Skeletal muscle satellite cell (primary cell): Measurements from ENCODE around the gene NSD1.

Experiments used
- H3K27me3 ChIP-seq: 2 replicates; pipeline ENCODE4 v1.7.0; 2013; ENCODE audit warnings: low read length; ENCODE audit not compliant: control insufficient read depth, insufficient read depth
- H3K36me3 ChIP-seq: 2 replicates; pipeline ENCODE4 v1.7.0; 2013; ENCODE audit warnings: mild to moderate bottlenecking, control low read depth, low read length; ENCODE audit not compliant: insufficient read depth
- H3K4me1 ChIP-seq: 2 replicates; pipeline ENCODE4 v1.7.0; 2013; ENCODE audit warnings: low read length; ENCODE audit not compliant: control insufficient read depth, insufficient read depth
- H3K4me2 ChIP-seq: 2 replicates; pipeline ENCODE4 v1.7.0; 2013; ENCODE audit warnings: mild to moderate bottlenecking, low read length
- H3K4me3 ChIP-seq: 2 replicates; pipeline ENCODE4 v1.7.0; 2013; ENCODE audit warnings: low read length
- H3K9ac ChIP-seq: 2 replicates; pipeline ENCODE4 v1.7.0; 2013; ENCODE audit warnings: mild to moderate bottlenecking, low read depth, low read length, moderate library complexity
- H3K9me3 ChIP-seq: replicated peaks from 2 replicates; pipeline ENCODE4 v1.7.0; 2013; ENCODE audit warnings: mild to moderate bottlenecking, control low read depth, low read length

Gene NSD1

DNA sequence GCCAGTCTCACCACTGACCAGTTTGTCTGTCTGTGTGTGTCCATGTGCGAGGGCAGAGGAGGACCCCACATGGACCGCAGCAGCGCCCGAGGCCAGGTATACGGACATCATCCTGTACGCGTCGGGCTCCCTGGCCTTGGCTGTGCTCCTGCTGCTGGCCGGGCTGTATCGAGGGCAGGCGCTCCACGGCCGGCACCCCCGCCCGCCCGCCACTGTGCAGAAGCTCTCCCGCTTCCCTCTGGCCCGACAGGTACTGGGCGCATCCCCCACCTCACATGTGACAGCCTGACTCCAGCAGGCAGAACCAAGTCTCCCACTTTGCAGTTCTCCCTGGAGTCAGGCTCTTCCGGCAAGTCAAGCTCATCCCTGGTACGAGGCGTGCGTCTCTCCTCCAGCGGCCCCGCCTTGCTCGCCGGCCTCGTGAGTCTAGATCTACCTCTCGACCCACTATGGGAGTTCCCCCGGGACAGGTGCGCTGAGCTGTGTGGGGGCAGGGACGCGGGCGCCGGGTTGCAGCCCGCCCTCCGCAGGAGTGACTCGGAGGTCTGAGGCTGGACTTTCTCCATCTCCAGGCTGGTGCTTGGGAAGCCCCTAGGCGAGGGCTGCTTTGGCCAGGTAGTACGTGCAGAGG, 40.4 kb upstream of the NSD1 start:
- Histone ChIP-seq H3K4me2 (no peak overlapping the region), H3K36me3 (no peaks in the 10 kb centered on the region), H3K9me3 (no peaks in the 10 kb centered on the region), H3K4me3 (no peak overlapping the region), H3K9ac (no peak overlapping the region), H3K27me3 (peaks cover 51% of the 10 kb centered on the region), H3K4me1 (peaks cover 35% of the 10 kb centered on the region)

DNA sequence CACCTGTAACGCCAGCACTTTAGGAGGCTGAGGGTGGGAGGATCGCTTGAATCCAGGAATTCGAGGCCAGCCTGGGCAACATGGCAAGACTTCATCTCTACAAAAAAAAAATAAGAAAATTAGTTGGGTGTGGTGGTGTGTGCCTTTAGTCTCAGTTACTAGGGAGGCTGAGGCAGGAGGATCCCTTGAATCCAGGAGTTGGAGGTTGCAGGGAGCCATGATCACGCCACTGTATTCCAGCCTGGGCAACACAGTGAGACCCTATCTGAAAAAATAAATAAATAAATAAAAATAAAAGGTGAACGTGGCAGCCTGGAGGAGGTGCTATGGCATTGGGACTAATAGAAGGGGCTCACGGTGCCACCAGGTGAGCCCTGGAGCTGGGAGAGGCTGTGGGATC, 39.8 kb upstream of the NSD1 start:
- Histone ChIP-seq H3K4me3 (no peak overlapping the region), H3K36me3 (no peaks in the 10 kb centered on the region), H3K4me1 (peaks cover 42% of the 10 kb centered on the region), H3K27me3 (peaks cover 44% of the 10 kb centered on the region), H3K9ac (no peak overlapping the region), H3K9me3 (no peaks in the 10 kb centered on the region), H3K4me2 (no peak overlapping the region)

DNA sequence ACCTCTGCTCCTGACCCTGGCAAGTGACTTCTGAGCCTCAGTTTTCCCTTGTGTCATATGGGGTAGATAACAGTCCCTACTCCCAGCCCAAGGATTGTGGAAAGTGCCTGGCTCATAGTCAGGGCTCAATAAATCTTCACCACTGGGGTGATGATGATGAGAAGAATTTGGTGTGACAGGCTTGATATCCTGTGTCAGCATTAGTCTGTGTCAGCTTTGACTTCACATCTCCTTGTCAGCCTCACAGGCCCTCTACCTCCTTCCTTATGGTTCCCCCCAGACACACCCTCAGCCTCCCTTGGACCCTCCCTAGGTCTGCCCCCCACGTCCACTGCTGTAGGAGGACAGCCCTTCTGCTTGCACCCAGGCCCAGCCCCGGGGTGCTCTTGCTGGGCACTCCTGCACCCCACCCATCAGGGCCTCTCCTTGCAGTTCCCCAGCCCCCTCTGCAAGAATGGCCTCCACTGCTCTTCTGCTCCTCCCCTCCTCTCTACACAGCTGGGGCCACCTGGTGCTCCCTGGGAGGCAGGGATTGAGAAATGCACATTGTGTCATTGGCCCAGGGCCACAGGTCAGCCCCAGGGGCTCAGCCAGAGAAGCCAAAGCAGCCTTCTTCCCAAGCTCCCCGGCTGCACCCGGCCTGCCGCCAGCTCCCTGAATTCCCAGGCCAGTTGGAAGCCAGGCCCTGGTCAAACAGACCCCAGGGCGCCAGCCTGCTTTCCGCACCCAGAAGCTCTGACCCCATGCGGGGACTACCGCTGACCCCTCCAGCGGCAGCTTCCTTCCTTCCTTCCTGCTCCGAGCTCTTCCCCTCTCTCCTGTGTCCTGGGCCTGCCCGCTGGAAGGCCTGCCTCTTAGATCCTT, 39.1 kb upstream of the NSD1 start:
- no peak overlapping the region for H3K9ac ChIP-seq

DNA sequence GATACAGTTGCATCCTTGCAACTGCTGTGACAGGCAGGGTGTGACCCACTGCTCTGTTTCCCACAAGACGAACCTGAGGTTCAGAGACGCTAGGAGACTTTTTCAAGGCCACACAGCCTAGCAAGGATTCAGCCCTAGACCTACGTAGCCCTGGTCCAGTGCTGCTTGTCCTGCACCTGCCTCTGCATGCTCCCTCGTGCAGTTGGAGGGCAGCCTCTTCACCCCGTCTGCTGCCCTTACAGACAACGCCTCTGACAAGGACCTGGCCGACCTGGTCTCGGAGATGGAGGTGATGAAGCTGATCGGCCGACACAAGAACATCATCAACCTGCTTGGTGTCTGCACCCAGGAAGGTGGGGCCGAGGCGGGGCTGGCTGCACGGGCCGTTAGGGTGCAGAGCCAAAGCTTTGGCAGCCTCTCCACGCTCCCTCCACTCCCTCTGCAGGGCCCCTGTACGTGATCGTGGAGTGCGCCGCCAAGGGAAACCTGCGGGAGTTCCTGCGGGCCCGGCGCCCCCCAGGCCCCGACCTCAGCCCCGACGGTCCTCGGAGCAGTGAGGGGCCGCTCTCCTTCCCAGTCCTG, 38.4 kb upstream of the NSD1 start:
- no peaks in the 10 kb centered on the region for H3K9me3 ChIP-seq
- peaks cover 40% of the 10 kb centered on the region for H3K4me1 ChIP-seq
- peaks cover 31% of the 10 kb centered on the region for H3K27me3 ChIP-seq
- H3K36me3 ChIP-seq: no peaks in the 10 kb centered on the region
- H3K9ac ChIP-seq: no peak overlapping the region
- no peak overlapping the region for H3K4me2 ChIP-seq
- H3K4me3 ChIP-seq: no peak overlapping the region

More for the DNA sequence above, 39.1 kb upstream of the NSD1 start:
- Histone ChIP-seq H3K4me2 (no peak overlapping the region), H3K4me1 (peaks cover 42% of the 10 kb centered on the region), H3K4me3 (no peak overlapping the region), H3K9me3 (no peaks in the 10 kb centered on the region), H3K27me3 (peaks cover 38% of the 10 kb centered on the region), H3K36me3 (no peaks in the 10 kb centered on the region)

DNA sequence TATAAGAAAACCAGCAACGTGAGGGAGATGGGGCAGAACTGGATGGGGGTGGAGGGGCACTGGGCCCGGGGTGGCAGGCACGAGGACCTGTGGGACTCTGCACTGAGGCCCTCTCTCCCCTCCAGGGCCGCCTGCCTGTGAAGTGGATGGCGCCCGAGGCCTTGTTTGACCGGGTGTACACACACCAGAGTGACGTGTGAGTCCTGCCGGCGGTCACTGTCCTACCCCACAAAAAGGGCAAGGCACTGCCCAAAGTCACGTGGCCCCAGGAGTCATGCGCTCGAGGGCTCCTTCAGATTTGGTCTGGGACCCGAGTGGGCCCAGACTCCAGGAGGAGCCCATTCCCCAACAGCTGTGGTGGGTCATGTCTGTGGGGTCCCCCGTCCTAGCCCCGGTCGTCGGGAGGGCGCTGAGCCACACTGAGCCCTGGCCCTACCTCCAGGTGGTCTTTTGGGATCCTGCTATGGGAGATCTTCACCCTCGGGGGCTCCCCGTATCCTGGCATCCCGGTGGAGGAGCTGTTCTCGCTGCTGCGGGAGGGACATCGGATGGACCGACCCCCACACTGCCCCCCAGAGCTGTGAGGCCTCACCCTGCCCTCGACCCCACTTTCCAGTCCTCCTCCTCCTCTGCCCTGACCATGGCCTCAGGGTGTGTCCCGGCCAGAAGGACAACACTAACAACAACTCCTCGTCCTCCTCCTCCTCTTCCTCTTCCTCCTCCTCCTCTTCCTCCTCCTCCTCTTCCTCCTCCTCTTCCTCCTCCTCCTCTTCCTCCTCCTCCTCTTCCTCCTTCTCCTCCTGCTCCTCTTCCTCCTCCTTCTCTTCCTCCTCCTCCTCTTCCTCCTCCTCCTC, 37.2 kb upstream of the NSD1 start:
- Histone ChIP-seq H3K9ac (no peak overlapping the region), H3K4me2 (no peak overlapping the region), H3K4me3 (no peak overlapping the region), H3K36me3 (no peaks in the 10 kb centered on the region), H3K9me3 (no peaks in the 10 kb centered on the region), H3K27me3 (peaks cover 20% of the 10 kb centered on the region), H3K4me1 (peaks cover 45% of the 10 kb centered on the region)

DNA sequence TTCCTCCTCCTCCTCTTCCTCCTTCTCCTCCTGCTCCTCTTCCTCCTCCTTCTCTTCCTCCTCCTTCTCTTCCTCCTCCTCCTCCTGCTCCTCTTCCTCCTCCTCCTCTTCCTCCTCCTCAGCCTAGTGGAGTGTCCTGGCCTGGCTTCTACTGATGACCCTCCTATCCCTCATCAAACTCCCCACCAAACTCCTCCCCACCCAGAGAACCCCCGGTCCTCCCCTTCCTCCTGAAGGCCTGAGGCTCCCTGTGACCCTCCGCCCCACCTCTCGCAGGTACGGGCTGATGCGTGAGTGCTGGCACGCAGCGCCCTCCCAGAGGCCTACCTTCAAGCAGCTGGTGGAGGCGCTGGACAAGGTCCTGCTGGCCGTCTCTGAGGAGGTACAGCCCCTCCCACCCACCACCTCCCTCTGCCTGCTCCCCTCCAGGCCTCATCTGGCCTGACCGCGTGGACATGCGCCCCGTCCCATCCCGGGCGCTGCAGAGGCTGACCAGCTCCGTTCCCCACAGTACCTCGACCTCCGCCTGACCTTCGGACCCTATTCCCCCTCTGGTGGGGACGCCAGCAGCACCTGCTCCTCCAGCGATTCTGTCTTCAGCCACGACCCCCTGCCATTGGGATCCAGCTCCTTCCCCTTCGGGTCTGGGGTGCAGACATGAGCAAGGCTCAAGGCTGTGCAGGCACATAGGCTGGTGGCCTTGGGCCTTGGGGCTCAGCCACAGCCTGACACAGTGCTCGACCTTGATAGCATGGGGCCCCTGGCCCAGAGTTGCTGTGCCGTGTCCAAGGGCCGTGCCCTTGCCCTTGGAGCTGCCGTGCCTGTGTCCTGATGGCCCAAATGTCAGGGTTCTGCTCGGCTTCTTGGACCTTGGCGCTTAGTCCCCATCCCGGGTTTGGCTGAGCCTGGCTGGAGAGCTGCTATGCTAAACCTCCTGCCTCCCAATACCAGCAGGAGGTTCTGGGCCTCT, 36.3 kb upstream of the NSD1 start:
- peaks cover 45% of the 10 kb centered on the region for H3K4me1 ChIP-seq
- peaks cover 11% of the 10 kb centered on the region for H3K27me3 ChIP-seq
- H3K4me3 ChIP-seq: no peak overlapping the region
- H3K9me3 ChIP-seq: no peaks in the 10 kb centered on the region
- no peaks in the 10 kb centered on the region for H3K36me3 ChIP-seq
- H3K9ac ChIP-seq: peak overlapping the region; percentile 37
- H3K4me2 ChIP-seq: no peak overlapping the region

DNA sequence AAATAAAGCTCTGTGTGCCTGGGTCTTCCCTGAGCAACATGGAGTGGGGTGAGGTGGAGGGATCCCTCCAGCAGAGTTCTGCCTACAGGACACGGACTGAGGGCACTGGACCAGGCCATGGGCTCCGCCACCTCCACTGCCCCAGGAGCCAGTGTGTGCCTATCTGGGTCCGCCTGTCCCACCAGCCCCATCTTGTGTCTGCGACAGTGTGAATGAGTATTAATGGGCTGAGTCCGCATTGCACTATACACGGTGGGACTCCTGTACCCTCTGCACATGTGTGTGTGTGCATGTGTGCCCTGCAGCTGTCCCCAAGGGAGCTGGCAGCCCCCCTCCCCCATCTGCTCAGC, 35.5 kb upstream of the NSD1 start:
- Histone ChIP-seq H3K4me1 (peaks cover 45% of the 10 kb centered on the region), H3K36me3 (no peaks in the 10 kb centered on the region), H3K27me3 (peaks cover 5% of the 10 kb centered on the region), H3K4me2 (peak overlapping the region; percentile 52), H3K4me3 (peak overlapping the region; percentile 25), H3K9ac (peak overlapping the region; percentile 37), H3K9me3 (no peaks in the 10 kb centered on the region)

DNA sequence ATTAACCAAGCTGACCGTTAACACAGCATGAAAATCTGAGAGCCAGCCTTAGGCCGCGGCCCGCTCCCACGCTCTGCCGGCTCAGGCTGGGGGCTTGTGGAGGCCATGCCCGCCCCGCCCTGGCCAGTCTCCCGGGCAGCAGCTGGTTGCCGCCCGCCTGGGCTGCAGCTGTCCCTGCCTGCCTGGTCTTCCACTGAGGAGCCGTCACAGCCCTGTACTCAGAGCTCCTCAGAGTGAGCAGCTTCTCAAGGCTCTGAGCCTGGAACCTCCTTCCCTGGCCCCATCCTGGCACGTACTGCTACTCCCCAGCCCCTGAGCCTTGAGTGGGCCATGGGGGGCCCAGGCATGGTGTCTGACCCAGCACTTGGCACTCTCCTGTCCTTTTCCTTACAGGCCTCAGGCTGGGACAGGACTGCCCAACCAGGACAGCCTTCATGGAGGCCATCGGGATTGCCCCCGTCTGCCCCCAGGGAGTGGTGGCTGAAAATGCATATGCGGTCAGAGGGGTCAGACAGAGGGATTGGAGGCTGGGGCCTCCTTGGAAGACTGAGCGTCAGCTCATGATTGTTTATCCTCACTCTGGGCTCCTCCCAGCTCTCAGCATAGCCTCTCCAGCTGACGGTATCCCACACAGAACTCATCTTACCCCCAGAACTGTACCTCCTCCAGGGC, 35.0 kb upstream of the NSD1 start:
- H3K36me3 ChIP-seq: no peaks in the 10 kb centered on the region
- H3K4me3 ChIP-seq: peak overlapping the region; percentile 42
- peak overlapping the region; percentile 61 for H3K4me2 ChIP-seq
- no peaks in the 10 kb centered on the region for H3K9me3 ChIP-seq
- peaks cover 45% of the 10 kb centered on the region for H3K4me1 ChIP-seq
- H3K27me3 ChIP-seq: peaks cover 5% of the 10 kb centered on the region
- H3K9ac ChIP-seq: peak overlapping the region; percentile 78

DNA sequence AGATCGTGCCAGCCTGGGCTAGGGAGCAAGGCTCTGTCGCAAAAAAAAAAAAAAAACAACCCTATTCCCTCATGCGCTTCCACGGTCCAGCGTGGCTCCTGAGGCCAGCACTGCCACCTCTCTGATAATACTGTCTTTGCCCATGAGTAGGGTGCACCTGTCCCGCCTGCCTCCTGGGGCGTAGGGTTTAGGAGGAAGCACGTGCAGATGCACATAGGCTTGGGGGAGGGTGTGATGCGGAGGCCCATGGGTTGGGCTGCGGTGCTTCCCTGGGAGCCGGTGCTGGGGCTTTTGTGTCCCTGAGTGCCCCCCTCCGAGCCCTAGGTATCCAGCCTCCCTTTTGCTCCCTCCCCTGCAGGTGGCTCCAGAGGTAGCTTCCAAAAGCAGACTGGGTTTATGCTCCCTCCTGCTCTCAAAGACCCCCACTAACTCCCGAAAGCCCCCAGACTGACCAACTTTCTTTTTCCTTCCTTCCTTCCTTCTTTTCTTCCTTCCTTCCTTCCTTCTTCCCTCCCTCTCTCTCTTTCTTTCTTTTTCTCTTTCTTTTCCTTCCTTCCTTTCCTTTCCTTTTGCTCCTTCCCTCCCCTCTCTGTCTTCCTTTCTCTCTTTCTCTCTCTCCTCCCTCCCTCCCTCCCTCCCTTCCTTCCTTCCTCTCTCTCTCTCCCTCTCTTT, 34.0 kb upstream of the NSD1 start:
- Histone ChIP-seq H3K36me3 (no peaks in the 10 kb centered on the region), H3K4me3 (no peak overlapping the region), H3K9me3 (no peaks in the 10 kb centered on the region), H3K27me3 (peaks cover 5% of the 10 kb centered on the region), H3K4me2 (no peak overlapping the region), H3K9ac (peak overlapping the region; percentile 40), H3K4me1 (peaks cover 40% of the 10 kb centered on the region)

DNA sequence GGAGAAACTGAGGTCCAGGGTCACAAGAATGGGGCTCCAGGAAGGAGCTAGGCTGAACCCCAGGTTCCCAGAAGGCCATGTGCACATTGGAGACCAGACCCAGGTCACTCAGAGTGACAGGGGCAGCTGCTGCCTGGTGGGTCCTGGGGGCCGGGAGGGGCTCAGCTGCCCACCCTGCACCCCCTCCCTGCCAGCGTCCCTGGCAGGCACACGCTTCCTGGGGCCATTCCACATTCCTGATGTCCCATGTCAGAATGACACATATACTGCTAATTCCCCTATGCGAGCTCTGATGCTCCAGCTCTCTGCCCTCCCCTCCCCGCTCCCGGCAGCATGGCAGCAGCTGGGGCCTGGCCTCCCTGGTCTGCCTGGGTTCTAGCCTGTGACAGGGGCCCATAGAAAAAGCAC, 32.9 kb upstream of the NSD1 start:
- Histone ChIP-seq H3K9me3 (no peaks in the 10 kb centered on the region), H3K27me3 (peaks cover 2% of the 10 kb centered on the region), H3K36me3 (no peaks in the 10 kb centered on the region), H3K4me1 (peaks cover 37% of the 10 kb centered on the region), H3K9ac (peak overlapping the region; percentile 30), H3K4me2 (no peak overlapping the region), H3K4me3 (no peak overlapping the region)
